ENCODE data around the gene TNFRSF25.

Gene TNFRSF25, protein sequence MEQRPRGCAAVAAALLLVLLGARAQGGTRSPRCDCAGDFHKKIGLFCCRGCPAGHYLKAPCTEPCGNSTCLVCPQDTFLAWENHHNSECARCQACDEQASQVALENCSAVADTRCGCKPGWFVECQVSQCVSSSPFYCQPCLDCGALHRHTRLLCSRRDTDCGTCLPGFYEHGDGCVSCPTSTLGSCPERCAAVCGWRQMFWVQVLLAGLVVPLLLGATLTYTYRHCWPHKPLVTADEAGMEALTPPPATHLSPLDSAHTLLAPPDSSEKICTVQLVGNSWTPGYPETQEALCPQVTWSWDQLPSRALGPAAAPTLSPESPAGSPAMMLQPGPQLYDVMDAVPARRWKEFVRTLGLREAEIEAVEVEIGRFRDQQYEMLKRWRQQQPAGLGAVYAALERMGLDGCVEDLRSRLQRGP

DNA sequence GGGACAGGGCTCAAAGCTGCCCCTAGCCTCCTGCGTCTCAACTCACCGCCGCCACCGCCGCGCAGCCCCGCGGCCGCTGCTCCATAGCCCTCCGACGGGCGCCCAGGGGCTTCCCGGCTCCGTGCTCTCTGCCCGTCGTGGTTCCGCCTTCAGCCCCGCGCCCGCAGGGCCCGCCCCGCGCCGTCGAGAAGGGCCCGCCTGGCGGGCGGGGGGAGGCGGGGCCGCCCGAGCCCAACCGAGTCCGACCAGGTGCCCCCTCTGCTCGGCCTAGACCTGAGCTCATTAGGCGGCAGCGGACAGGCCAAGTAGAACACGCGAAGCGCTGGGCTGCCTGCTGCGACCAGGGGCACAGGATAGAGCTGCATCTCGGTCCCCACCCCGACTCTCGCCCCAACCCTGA lies at the start of gene TNFRSF25:
Gene TNFRSF25, minus strand, starts transcription at position 151 of the 400 bp plus-strand sequence. Its CDS starts 66 bp downstream, at position 85.
- in situ Hi-C loops (cut with MboI; ENCODE audit: low sequenced_read_pairs): no loop called here

DNA sequence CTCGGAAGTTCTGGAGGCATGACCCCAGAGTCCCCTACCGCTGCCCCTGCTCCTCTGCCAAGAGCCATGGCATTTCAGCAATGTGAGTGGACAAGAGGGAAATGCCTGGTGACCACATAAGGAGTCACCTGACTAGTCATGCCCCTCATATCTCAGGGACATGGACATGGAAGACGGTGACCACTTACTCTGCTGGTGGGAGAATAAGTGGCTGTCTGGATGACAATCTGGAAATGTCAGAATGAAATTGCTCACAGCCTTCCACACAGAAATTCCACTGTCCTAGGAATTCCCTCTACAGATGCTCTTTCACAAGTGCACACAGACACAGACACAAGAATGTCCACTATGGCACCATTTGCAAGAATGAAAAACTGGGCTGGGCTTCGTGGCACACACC lies 49.8 kb upstream of the TNFRSF25 start:
- in situ Hi-C loops (cut with MboI; ENCODE audit: low sequenced_read_pairs): no loop called here

DNA sequence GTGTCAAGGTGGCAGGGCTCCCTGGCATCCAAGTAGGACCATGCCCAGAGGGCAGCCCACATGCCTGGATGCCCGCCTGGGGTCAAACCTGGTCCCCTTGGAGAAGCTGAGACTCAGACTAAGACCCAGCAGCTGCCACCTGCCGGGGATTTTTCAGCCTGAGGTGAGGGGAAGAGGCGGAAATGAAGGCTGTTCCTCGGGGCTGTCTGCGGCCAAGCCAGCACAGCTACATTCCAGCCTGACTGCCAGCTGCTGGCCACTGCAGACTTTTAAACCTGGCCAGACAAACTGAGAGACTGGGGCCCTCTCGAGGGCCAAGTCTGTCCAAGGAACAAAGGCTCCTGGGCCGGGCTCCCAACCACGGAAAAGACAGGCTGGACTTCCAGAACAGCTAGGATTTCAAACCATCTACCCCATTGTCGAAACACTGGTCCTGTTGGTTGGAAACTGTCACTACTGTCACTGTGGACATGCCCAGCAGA lies 47.4 kb upstream of the TNFRSF25 start:
- in situ Hi-C loops (cut with MboI; ENCODE audit: low sequenced_read_pairs): no loop called here

DNA sequence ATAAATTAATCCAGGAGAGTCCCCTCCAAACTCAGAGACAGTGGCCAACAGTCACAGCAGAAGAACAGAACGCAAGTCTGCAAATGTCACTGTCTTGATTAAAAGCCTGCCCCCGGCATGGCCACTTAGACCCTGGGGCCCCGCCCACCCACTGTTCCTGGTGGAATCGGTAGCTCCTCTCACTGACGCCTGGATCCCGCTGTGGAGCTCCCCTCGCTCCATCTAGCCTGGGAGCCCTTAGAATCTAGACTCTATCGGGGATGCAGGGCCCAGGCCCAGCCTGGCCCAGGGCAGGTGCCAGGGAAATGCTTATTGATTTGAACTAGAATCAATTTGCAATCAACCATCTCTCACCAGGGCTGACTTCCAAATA lies 46.9 kb upstream of the TNFRSF25 start:
- in situ Hi-C loops (cut with MboI; ENCODE audit: low sequenced_read_pairs): no loop called here

DNA sequence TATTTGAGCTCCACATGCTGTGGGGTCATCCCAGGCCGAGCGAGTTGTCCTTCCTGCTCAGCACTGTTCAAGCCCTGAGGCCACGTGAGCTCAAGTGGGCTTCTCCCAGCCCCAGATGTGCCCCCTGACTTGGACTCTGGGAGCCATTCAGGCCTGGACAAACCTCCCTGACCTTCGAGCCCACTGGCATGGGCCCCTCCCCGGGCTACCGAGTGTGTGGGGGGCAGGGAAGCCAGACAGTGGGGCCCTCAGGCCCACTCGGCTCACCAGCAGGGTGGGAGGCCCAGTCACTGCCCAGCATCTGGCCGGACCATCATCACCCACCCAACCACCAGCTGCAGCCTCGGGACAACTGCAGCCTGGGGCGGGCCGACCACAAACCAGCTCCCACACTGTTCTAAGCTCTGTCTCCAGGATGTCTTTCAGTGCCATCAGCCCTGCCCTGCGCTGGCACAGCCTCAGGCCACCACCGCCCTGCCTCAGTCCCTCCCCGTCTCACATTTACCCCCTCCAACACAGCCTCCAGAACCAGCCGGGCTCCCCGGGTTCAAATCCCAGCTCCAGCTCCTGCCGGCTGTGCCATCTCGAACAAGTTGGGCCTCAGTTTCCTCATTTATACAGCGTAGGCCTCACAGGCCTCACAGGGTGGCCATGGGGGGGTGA lies 46.4 kb upstream of the TNFRSF25 start:
- in situ Hi-C loops (cut with MboI; ENCODE audit: low sequenced_read_pairs): no loop called here

DNA sequence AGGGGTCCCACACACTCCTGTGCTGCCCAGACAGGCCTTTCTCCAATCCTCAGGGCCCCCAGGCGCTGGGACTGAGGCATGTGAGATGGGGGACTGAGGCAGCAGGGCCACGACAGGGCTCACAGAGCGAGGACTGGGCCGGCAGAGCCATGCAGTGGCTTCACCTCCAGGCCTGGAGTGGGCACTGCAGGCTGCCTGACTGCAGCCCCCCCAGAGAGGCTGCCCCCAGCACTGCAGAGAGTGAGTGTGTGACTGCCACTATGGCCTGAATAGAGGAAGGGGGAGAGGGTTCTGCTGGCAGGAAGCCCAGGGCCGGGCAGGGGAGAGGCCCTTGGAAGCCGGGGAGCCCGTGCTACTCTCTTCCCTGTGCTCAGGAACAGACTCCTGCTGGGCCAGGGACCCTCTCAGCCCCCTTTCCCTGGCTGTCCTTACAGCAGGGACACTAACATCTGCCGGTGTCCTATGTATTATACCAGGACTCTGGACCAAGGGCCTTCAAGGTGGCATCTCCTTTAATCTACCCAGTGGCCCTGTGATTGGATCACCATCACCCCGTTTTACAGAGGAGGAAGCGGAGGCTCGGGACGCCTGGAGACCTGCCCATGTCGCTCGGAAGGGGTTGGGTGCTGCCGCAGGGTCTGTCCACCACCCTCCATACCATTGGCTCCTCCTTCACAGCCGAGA lies 45.7 kb upstream of the TNFRSF25 start:
- in situ Hi-C loops (cut with MboI; ENCODE audit: low sequenced_read_pairs): no loop called here

DNA sequence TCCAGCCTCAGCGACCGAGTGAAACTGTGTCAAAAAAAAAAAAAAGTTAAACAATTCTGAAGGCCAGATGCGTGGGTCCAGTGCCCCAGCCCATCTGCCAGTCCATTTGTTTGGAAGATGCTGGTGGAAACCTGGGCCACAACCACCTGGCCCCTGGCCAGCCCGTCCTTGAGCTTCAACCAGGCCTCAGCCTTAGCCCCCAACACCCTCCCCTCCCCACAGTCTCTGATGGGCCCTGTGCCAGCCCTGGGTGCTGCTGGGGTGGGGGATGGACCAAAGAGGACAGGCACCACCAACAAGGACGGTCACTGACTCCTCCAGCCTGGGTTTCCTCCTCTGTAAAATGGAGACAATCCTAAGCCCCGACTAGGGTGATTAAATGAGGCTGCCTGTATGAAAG lies 45.1 kb upstream of the TNFRSF25 start:
- in situ Hi-C loops (cut with MboI; ENCODE audit: low sequenced_read_pairs): no loop called here

DNA sequence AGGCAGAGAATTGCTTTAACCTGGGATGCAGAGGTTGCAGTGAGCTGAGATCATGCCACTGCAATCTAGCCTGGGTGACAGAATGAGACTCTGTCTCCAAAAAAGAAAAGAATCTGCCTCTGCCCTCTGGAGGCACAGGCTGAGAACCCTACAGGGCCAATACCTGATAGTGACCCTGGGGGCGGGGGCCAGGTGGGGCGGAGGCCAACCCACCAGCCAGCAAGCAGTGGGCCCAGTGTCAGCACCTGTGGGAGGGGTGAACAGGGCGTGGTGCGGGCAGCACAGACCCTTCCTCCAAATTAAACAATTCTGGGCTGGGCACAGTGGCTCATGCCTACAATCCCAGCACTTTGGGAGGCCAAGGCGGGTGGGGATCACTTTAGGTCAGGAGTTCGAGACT lies 44.5 kb upstream of the TNFRSF25 start:
- in situ Hi-C loops (cut with MboI; ENCODE audit: low sequenced_read_pairs): no loop called here

DNA sequence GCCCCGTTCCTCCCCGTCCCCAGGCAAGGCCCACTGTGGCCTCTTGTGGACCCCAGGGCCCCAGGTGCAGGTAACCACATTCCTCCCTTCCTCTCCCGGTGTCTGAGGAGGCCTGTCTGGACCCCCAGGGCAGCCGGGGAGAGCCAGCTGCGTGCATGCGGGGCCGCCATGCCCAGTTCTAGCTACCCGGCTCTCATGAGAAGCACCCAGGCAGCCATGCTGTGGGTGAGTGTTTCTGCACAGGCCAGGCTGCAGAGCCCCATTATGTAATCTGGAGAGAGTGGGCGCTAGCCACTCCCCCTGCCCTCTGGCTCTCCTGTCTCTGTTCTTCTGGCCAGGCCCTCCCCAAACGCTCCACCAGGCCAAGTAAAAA lies 43.9 kb upstream of the TNFRSF25 start:
- in situ Hi-C loops (cut with MboI; ENCODE audit: low sequenced_read_pairs): no loop called here

DNA sequence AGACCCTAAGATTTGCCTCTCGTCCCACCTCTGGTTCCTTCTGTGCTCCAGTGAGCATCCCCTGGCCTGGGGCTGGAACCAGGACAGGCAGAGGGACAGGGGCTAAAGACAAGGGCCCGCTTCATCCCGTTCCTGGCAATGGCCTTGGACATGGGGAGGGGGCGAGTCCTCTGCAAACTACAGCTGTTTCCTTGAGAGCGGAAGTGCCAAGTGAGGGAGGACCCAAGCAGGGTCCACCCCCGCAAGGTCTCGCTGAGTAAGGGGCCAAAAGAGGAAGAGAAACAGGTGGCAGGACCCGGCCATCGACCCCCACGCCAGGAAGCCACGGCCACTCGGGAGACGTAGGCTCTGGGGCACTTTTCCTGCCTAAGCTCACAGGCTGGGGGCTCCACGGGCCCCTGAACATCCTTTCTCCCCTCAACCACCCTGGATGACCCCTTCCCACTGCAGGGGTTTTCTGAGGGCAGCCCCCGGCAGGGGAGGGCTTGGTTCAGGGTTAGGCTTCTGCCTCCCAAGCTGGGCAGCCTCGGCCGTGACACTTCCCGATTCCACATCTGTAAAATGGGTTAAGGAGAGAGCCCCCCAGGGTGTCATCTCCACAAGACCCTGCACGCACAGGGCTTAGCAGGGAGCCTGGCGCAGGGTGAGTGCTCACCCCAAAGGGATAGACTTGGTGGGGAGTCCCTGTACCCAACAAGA lies 43.4 kb upstream of the TNFRSF25 start:
- in situ Hi-C loops (cut with MboI; ENCODE audit: low sequenced_read_pairs): no loop called here

DNA sequence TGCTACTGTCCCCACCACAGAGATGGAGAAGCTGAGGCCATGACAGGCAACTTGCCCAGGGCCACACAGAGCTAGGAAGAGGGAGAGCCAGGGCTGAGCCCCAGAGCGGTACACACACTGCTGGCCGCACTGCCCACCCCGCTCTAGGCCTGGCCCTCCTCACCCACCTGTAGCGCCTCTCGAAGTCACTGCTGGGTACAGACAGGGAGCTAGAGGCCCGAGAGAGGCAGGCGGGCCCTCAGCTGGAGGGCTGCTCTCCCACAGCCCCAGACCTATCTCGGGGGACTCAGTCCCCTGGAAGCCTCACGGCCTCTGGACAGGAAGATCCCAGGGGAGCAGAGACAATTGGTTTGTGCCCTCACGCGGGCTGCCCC lies 42.8 kb upstream of the TNFRSF25 start:
- in situ Hi-C loops (cut with MboI; ENCODE audit: low sequenced_read_pairs): no loop called here

DNA sequence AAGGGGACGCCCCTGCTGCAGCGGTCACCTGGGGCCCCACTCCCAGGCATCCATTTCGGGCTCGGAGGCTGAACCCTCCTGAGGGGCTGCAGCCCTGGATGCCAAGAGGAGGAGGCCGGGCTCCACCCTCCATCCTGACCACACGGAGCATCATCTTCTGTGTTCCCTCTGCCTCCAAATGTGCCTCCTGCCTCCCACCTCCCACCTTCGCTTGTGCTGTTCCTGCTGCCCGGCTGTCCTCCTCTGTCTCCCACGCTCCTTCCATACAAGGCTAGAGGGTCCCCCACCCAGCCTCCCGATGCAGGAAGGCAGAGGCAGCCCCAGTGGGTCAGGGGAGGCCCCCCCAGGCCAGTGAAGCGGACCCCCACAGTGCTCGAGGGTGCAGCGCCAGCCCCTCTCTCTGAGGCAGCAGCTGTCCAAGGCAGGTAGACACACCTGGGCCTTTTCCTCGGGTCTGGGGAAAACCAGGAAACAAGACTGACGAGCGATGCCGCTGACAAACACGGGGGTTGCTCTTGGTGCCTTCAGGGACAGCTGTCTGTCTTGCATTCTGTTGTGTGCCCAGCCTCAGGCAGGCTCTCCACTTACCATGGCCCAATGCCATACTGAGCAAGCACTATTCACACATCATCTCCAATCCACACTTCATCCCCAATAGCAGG lies 42.3 kb upstream of the TNFRSF25 start:
- in situ Hi-C loops (cut with MboI; ENCODE audit: low sequenced_read_pairs): no loop called here

DNA sequence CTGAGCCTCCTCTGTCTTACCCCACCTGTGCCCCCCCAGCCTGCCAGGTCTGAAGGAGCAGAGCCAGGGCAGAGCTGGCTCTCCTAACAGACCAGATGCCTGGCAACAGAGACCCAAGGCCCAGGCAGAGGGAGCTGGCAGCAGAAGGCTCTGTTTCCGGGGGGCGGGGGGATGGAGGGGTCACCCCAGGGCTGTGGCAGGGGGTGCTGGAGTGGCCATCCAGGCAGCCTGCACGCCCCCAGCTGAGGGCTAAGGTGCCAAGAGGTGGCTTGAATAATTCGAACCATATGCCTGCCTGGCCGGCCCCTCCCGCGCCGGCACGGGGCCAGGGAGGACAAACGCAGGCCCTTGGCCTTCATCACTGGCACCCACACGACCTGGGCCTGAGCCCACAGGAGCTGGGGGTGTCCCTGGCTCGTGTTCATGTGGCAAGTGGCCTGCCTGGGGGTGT lies 41.5 kb upstream of the TNFRSF25 start:
- in situ Hi-C loops (cut with MboI; ENCODE audit: low sequenced_read_pairs): no loop called here

DNA sequence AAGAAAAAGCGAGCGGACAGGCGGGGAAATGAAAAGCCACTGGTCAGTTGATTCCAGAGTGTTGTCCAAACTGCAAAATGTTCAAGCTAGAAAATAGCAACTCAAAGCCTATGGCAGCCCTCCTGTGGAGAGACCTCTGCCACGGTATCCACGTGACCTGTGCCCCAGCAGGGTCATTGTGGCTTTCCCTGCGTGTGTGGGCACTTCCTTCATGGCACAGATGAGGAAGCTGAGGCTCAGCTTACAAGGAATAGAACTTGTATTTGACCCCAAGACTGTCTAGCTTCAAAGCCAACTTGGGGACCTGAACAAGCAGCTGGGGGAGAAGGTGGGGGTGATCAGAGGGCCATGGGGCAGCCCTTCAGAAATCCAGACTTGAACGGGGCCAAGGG lies 41.1 kb upstream of the TNFRSF25 start:
- in situ Hi-C loops (cut with MboI; ENCODE audit: low sequenced_read_pairs): no loop called here

DNA sequence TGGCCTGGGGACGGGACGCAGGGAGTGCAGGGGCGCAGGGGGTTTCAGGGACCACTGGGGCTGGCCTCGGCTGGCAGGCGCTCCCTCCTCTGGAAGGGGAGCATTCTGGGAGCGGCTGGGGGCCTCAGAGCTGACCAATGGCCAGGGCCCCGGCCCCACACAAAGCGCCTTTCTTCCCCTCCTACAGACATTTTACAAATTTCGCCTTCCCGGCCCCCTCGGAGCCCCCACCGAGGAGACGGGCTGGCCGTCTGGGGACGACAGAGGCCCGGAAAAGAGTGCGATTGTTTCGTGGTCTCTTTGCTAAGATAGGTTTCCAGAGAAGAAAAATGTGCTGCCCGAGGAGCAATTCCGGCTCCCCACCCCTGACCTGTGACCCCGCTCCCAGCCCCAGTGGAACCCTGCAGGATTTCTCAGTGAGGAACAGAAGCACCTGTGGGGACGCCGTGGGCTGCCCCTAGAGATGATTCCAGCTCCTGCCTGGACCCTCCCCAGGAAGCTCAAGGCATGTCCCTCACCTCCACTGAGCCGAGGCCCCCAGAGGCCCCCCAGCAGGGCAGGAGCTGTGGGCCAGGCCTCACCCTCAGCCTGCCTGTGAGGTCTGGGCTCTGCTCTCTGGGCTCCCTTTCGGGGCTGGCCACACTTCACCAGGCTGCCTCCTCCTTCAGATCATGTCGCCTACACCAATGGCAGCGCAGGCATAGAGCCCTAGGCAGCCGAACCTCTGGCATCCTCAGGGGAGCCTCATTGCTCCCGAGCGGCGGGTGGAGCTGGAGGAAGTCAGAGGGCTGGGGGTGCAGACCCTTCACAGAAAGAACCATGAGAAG lies 40.5 kb upstream of the TNFRSF25 start:
- in situ Hi-C loops (cut with MboI; ENCODE audit: low sequenced_read_pairs): no loop called here

DNA sequence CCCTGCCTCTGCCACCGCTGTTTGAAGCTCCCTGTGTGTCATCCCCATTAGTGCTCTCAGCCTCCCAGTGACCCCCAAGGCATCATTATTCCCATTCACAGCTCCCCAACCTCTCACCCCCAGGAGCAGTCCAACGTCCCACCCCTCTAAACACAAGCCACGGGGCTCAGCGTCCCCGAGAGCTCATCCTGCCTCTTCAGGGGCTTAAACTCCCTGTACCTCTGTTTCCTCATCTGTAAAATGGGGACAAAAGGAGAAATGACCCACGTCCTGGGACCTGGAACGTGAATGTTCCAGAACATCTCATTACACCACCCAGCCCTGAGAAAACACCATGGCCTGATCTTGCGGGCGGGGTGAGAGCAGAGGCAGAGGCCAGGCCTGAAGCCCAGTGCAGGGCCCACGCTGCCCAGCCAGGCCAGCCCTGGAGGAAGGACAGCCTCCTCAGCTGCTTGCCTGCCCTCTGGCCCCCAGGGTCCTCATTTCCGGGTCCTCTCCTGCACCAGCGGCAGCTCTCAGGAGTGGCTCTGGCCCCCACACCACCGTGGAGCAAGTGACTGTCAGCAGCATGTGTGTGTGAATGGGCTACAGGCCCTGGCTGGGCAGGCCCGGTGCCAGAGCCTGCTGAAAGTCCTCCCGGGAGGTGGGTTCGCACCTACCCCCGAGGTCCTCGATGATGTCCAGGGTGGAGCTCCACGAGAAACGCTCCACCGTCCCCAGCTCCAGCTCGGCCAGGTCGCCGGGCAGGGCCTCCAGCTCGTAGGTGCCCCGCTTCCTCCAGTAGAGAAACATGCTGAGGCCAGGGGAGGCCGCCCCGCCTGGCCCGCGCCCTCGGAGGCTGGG lies 39.6 kb upstream of the TNFRSF25 start:
- in situ Hi-C loops (cut with MboI; ENCODE audit: low sequenced_read_pairs): no loop called here

DNA sequence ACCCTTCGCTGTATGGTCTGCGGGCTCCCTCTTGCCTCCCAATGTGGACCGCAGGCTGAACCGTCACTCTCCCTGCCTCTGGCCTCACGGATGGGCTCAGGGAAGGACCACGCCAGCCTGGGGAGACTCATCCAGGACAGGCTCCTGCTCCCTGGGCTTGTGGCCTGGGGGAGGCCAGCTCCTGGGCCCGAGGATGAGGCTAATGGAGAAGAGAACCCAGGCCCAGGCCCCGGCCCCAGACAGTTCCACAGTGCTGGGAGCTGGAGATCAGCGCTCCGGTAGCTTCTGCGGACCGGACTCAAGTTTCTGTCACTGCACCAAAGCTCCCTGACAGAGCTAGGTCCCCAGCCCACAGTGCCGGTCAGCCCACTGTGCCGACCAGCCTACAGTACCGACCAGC lies 38.9 kb upstream of the TNFRSF25 start:
- in situ Hi-C loops (cut with MboI; ENCODE audit: low sequenced_read_pairs): no loop called here

DNA sequence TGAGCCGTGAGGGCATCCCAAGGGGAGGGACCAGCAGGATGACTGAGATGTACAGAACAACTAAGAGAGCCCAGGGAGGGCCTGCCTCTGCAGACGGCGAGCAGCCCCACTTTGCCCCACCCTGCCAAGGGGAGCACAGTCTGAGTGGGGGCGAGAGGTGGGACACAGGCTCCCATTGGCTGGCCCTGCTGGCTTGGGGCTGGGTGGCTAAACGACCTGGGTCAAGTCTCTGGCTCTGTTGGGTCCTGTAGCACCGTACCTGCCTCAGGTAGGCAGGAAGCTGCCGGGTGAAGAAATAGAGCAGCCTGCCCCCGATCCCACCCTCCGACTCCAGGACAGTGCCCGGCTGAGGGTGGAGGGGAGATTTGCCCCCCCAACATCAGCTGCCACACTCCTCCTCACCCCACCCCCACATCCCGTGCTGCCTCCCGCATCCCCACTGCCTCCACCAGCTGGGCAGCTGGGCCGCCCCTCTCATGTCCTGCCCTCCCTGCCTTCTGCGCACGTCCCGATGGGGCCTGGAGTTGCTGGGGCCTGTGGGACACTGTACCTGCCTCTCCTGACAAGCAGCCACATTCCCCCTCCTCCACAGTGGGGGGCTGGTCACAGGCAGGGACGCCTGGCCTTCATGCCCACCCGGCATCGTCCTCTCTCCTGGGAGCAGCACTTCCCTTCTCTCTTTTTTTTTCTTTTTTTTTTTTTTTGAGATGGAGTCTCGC lies 38.1 kb upstream of the TNFRSF25 start:
- in situ Hi-C loops (cut with MboI; ENCODE audit: low sequenced_read_pairs): no loop called here

Measured in HL-60/S4 treated with phorbol 12-myristate 13-acetate at 8.2 ng/mL for 4 days and 3 days (cell line).